Dedifferentiated amniotic fluid mesenchymal stem cell (primary cell): ENCODE measurements around the gene KANSL3.
"Not testable (repeated sequence)": the region's sequence is repeated elsewhere in the genome, so short reads cannot be mapped to it uniquely, and the experiment has no call there.

Experiments
- DNase-seq: peaks from one replicate; pipeline ENCODE4 v3.0.0-alpha.2; 2016; ENCODE audit errors: extremely low spot score

Gene KANSL3

DNA sequence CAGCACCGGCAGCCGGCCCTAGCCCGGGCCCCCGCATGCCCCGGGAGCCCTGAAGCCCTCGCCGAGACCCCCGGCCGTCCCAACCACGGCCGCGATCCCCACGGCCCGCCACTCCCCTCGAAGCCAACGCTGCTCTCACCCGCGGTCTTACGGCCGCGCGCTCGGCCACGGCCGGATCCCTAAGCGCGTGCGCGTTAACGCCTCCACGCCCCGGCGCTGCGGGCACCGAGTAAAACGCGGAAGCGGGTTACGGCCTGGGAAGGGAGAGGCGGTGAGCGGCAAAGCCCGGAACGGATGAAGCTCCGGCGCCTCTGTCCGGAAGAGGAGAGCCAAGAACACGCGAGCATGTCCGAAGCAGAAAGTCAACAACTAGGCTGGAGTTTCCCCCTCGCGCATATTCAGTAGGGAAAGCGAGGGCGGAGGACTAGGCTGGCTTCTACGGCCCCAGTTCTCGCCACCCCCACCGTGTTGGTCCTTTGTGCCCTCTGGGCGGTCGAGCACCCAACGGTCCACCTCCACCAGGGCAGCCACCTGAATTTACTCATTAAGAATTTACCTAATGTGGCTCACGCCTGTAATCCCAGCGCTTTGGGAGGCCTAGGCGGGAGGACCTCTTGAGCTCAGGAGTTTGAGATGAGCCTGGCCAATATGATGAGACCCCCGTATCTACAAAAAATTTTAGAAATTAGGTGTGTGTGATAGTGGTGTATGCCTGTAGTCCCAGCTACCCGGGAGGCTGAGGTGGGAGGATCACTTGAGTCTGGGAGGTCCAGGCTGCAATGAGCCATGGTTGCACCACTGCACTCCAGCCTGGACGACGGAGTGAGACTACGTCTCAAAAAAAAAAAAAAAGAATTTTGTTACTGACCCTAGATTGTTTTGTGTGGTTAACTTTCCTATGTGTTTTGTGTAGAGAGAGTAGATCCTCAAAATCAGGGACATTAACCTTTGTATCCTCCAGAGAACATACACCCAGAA lies at the start of gene KANSL3:
Gene KANSL3, minus strand, starts transcription at position 169 of the 978 bp plus-strand sequence. CDS start 1,177 bp downstream, outside the sequence.
- DNase-seq = peak; percentile 89

DNA sequence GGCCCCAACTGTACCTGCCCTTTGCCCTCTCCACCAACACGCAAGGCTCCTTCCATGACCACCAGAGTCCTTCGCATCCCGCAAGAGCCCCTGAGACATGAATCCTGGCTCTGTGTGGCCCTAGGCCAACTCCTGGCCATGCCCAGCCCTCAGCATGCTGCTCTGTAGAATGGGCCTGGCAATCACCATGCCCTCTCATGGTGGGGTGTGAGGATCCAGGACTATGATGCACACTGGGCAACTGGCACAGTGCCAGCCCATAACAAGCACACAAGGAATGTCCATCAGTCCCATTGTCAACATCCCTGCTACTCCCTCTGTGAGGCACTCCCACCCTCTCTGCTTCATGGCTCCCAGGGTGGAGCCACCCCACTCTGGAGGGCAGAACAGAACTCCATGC lies 49.2 kb upstream of the KANSL3 start:
- no peak for DNase-seq

- DNase-seq = no peak
These were observed 47.7 kb upstream of the KANSL3 start for GRCh38 chr2:96685577-96686459.

DNA sequence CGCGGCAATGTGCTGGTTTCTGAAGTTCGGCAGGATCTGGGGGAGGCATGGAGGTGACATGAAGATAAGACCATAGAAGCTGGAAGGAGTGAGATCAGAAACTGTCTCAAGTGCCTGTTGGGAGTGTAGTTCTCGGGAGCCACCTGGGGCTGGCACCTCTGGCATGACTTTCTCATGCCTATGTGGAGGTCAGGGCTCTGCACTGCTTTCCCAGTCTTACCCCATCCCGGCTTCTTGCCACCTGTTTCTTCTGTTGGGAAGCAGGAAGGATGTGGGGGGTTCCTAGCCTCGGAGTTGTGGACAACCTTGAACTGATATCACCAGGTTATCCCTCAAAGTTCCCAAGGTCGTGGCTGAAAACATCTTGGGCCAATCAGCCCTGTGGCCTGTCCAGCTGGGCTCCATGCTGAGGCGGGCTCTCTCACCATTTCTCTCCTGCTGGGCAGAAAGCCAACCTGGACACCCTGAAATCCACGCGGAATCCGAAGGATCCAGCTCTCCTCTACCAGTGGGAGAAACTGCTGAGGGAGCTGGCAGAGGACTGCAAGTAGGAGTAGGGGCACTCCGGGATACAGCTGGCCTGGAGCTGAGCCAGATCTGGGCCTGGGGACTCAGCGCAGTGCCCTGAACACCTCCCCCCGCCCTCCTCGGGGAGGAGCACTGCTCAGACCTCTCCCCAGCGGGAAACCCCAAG lies 46.9 kb upstream of the KANSL3 start:
- DNase-seq = no peak

DNA sequence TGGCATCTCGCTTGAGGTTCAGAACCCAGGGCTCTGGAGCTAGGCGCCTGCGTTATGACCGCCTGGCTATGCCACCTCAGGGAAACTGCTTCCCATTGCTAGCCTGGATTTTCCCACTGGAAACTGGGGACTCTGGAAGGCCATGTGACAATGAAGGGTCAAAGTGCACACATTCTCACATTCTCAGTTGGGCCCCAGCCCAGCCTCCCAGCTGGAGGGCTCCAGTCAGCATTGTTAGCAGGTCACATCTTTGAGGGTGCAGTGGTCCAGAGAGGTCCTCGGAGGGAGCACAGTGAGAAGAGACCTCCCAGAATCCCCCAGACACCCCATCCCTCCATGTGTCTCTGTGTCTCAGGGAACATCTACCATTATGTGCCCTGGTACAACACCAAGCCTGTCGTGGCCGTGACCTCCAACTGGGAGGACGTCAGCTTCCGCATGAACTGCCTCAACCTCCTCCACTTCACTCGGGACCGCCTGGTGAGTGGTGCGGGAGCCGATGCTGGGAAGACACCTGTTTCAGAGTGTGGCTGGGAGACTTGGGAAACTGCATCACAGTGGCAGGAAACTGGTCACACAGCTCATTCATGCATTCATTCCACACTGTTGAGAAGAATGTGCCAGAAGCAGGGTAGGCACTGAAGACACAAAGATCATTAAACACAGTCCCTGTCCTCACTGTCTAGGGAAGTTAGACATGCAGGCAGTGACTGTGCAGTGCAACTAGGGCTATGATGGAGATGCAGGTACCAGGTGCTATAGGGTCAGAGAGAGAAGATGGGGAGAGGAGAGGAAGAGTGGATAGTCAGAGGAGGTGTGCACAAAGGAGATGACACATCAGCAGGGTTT lies 46.1 kb upstream of the KANSL3 start:
- DNase-seq = no peak

GRCh38 chr2:96683307-96683706 lies 45.2 kb upstream of the KANSL3 start:
- no peak for DNase-seq

DNA sequence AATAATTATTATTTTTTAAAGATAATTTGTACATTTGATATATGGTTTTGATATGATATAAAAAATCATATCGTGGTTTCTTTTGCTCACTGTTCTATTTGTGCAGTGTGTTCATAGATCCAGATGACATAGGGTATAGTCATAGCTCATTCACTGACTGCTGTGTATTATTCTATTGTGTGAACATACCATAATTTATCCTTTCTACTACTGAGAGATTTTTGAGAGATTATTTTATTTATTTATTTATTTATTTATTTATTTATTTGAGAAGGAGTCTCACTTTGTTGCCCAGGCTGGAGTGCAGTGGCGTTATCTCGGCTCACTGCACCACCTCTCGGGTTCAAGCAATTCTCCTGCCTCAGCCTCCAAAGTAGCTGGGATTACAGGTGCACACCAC lies 43.4 kb upstream of the KANSL3 start:
- no peak for DNase-seq

DNA sequence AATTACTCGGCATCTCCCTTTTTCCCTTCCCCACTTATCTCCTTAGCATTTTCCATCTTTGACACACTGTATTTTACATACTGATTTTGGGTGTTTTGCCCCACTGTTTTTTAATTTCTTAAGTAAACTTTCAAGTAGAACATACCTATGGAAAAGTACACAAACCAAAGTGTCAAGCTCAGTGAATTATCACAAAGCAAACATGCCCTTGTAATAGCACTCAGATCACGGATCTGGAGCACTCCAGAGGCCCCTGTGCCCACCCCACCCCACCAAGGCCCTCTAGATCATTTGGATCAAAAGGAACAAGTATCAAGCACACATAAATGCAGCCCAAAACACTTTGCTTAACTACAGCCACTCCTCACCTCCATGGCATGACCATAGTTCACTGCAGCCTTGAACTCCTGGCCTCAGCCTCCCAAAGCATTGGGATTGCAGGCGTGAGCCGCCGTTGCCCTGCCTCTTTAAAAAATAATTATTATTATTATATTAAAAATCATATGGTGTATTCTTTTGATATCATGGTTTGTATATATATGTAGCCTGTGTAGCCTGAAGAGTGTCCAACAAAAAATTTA lies 42.5 kb upstream of the KANSL3 start:
- no peak for DNase-seq

GRCh38 chr2:96679848-96680247 lies 41.7 kb upstream of the KANSL3 start:
- no peak for DNase-seq

DNA sequence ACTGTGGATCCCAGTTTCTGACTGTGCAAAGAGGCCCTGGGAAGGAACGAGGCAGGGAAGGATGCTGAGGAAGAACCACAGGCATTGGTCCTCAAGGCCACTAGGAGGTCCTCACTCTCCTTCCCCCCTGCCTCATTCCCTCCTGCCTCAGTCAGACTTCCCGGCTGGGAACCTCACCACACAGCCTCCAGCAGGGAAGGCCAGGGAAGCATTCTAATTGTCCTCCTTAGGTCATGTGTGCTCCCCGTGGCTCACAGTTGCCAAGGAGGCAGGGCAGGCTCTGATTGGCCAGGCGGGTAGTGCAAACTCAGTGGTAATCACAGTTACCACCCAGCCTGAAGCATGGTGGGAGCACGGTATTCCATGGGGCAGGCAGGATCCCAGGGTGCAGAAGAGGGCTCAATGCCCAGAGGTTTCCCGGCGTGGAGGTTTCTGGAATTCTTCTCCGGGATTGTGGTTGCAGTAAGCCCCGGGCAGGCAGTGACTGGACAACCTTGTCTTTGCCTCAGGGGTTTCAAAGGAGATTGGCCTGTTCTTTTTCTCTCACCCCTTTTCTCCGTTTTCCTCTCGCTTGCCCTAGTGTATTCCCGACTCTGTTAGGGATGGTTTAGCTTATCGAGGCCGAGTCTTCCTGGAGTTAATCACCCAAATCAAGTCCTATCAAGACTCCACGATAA lies 31.6 kb upstream of the KANSL3 start:
- DNase-seq = no peak

- no peak for DNase-seq
These were observed 30.7 kb upstream of the KANSL3 start for GRCh38 chr2:96668771-96669170.

GRCh38 chr2:96665717-96666116 lies 27.6 kb upstream of the KANSL3 start:
- not testable (repeated sequence) for DNase-seq

GRCh38 chr2:96665083-96665569 lies 27.0 kb upstream of the KANSL3 start:
- peak; percentile 98 for DNase-seq

GRCh38 chr2:96664366-96664925 lies 26.3 kb upstream of the KANSL3 start:
- DNase-seq = no peak

DNA sequence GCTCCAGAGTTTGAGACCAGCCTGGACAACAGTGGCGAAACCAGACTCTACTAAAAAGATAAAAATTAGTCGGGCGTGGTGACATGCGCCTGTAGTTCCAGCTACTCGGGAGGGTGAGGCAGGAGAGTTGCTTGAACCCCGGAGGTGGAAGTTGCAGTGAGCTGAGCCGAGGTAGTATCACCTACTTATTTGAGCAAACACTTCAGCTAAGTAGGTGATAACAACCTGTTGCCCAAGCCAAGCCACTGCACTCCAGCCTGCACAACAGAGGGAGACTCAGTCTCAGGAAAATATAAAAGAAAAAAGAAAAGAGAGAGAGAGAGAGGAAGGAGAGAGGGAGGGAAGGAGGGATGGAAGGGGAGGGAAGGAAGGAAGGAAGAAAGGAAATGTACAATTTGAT lies 25.7 kb upstream of the KANSL3 start:
- DNase-seq = no peak

GRCh38 chr2:96663177-96663576 lies 25.1 kb upstream of the KANSL3 start:
- DNase-seq = no peak

DNA sequence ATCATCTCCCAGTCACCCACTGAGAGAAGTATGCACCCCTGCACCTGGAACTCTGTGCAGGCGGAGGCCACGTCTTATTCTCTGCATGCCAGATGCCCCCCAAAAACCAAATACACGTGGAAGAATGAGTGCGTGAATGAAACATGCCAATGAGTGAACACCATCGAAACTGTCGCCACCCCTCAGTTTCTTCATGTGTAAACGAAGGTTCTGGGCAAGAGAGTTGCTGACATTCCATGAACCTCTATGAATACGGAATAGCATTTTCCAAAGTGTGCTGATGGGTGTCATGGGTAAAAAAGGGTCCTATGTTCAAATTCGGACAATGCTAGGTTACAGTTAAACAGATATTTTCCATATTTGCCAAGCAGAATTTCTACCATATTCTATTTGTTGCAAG lies 24.2 kb upstream of the KANSL3 start:
- no peak for DNase-seq

- DNase-seq = no peak
These were observed 23.2 kb upstream of the KANSL3 start for GRCh38 chr2:96661324-96661723.

DNA sequence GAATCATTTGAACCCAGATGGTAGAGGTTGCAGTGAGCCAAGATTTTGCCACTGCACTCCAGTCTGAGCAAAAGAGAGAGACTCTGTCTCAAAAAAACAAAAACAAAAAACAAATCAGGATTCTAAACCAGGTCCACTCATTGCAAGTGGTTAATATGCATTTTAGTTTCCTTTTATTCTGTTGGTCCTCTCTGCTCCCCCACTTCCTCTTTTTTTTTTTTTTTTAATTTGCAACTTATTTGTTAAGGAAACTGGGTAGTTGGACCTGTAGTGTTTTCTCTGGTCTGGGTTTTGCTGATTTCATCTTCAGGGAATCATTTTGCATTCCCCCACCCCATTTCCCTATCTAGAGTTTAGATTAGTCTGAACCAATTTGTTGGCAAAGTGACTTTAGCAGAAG lies 18.4 kb upstream of the KANSL3 start:
- no peak for DNase-seq

DNA sequence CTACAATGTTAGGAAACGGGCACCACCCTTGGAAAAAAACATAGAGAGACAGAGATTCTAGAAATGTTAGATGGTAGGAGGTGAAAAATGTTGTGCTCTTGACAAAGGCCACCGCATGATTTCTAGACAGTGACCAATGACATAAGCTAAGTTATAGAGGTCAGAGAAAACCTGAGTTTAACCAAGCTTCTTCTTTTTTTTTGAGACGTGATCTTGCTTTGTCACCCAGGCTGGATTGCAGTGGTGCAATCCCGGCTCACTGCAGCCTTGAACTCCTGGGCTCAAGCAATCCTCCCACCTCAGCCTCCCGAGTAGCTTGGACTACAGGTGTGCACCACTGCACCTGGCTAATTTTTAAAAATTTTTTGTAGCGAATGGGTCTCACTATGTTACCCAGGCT lies 17.4 kb upstream of the KANSL3 start:
- DNase-seq = no peak
